GM21515 (cell line): ENCODE data around the gene LRRC15.

Source experiments
- ATAC-seq: cut with Tn5 transposase; IDR thresholded peaks from one replicate; pipeline ENCODE4 v1.9.1; 2021; ENCODE audit not compliant: unreplicated experiment

Gene LRRC15

GRCh38 chr3:194386066-194386465, 16.5 kb upstream of the LRRC15 start:
- ATAC-seq = no peak

- ATAC-seq = no peak
Measured at GRCh38 chr3:194384569-194385001, 15.0 kb upstream of the LRRC15 start.

- ATAC-seq = no peak
Measured at GRCh38 chr3:194384156-194384555, 14.6 kb upstream of the LRRC15 start.

- ATAC-seq = no peak
Measured at GRCh38 chr3:194383276-194383940, 13.9 kb upstream of the LRRC15 start.

GRCh38 chr3:194382892-194383223, 13.3 kb upstream of the LRRC15 start:
- no peak for ATAC-seq

GRCh38 chr3:194382196-194382891, 12.8 kb upstream of the LRRC15 start:
- ATAC-seq = no peak

GRCh38 chr3:194381460-194381875, 11.9 kb upstream of the LRRC15 start:
- ATAC-seq = no peak

- ATAC-seq = no peak
Measured at GRCh38 chr3:194380326-194380725, 10.8 kb upstream of the LRRC15 start.

GRCh38 chr3:194379651-194380050, 10.1 kb upstream of the LRRC15 start:
- ATAC-seq = no peak

- no peak for ATAC-seq
Measured at GRCh38 chr3:194379231-194379630, 9.7 kb upstream of the LRRC15 start.

GRCh38 chr3:194377708-194378107, 8.2 kb upstream of the LRRC15 start:
- no peak for ATAC-seq

- ATAC-seq = no peak
Measured at GRCh38 chr3:194376241-194376560, 6.7 kb upstream of the LRRC15 start.

- no peak for ATAC-seq
Measured at GRCh38 chr3:194375473-194376240, 6.1 kb upstream of the LRRC15 start.

- no peak for ATAC-seq
Measured at GRCh38 chr3:194374935-194375334, 5.4 kb upstream of the LRRC15 start.

- ATAC-seq = no peak
Measured at GRCh38 chr3:194373899-194374298, 4.4 kb upstream of the LRRC15 start.

GRCh38 chr3:194373028-194373427, 3.5 kb upstream of the LRRC15 start:
- ATAC-seq = no peak

GRCh38 chr3:194370753-194371152, 1.2 kb upstream of the LRRC15 start:
- ATAC-seq = no peak

GRCh38 chr3:194368918-194369317, 625 bp downstream of the LRRC15 start:
- no peak for ATAC-seq

GRCh38 chr3:194367992-194368841, 1.3 kb downstream of the LRRC15 start:
- ATAC-seq = no peak

GRCh38 chr3:194365978-194366490, 3.5 kb downstream of the LRRC15 start:
- ATAC-seq = no peak

- ATAC-seq = no peak
Measured at GRCh38 chr3:194365526-194365925, 4.0 kb downstream of the LRRC15 start.
